ENCODE results near the gene APBA1. TPM values are rescaled to one million over a fixed set of nuclear protein-coding genes. Genes with fewer than 3 reads are reported as not detected.

Gene APBA1
- total and polyA plus RNA-seq, 10 donors: 0.41 to 28.2 (median 13.8) TPM

GRCh38 chr9:69380301-69380700 lies 291.9 kb downstream of the APBA1 start:
- Histone ChIP-seq H3K9me3 (no peaks in the 10 kb centered on the region), H3K4me1 (no peaks in the 10 kb centered on the region), H3K4me3 (no peak overlapping the region), H3K36me3 (no peaks in the 10 kb centered on the region), H3K27ac (no peak overlapping the region), H3K27me3 (replicated peaks in 1 of 7) (peaks cover 0 to 4% (median 0%) of the 10 kb centered on the region in 7 donors)
- intact Hi-C loops (cut with DNase I; ENCODE audit: low total_unique reads): no loop called here
- 68 to 84% (median 78%) methylated on average over 6 of the region's 6 CpGs for WGBS, 5 donors
- DNase-seq: no peak
- no peak for TF ChIP-seq POLR2A (IDR thresholded peaks at IDR 0.05)
- TF ChIP-seq, protein P1, sequence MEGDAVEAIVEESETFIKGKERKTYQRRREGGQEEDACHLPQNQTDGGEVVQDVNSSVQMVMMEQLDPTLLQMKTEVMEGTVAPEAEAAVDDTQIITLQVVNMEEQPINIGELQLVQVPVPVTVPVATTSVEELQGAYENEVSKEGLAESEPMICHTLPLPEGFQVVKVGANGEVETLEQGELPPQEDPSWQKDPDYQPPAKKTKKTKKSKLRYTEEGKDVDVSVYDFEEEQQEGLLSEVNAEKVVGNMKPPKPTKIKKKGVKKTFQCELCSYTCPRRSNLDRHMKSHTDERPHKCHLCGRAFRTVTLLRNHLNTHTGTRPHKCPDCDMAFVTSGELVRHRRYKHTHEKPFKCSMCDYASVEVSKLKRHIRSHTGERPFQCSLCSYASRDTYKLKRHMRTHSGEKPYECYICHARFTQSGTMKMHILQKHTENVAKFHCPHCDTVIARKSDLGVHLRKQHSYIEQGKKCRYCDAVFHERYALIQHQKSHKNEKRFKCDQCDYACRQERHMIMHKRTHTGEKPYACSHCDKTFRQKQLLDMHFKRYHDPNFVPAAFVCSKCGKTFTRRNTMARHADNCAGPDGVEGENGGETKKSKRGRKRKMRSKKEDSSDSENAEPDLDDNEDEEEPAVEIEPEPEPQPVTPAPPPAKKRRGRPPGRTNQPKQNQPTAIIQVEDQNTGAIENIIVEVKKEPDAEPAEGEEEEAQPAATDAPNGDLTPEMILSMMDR (IDR thresholded peaks at IDR 0.05 in 8 of 11, conservative IDR thresholded peaks at IDR 0.05 in 3 of 11): no peak
- TF ChIP-seq POLR2AphosphoS5 (IDR thresholded peaks at IDR 0.05): no peak

DNA sequence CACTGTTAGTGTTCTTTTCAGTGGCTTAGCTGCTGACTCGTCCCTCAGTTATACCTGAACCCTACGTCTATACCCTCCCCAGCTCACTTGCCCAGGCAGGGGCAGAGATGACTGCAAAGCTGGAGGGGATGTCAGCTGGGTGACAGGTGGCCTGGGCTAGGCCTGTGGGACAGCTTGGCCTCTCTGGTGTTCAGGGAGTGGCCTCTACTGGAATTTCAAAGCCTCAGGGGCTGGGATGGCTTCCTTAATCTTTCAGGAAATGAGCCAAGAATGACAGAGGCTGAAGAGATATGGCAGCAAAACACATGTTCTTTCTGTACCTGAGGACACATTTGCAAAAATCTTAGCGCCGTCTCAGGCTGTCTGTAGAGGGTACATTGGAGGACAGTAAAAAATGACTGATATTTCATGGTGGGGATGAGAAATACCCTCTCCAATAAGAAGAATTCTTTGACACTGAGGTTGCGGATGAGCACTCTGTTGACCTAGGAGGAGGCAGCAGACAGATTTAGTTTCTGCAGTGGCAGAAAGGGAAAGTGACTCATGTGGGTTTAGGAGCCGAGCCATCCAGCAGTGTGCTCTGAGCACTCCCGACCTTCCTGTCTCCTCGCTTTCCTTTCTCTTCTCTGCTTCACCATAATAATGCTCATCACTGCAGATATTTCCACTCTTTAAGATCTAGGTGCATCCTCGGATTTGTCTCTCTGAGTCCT lies 292.7 kb downstream of the APBA1 start:
- WGBS, 5 donors: 75 to 91% (median 82%) methylated on average over 9 of the region's 9 CpGs
- Histone ChIP-seq H3K4me1 (no peaks in the 10 kb centered on the region), H3K4me3 (no peak overlapping the region), H3K36me3 (no peaks in the 10 kb centered on the region), H3K9me3 (no peaks in the 10 kb centered on the region), H3K27me3 (replicated peaks in 1 of 7) (no peaks in the 10 kb centered on the region), H3K27ac (no peak overlapping the region)
- DNase-seq: no peak
- TF ChIP-seq POLR2A (IDR thresholded peaks at IDR 0.05) (no peak), POLR2AphosphoS5 (IDR thresholded peaks at IDR 0.05) (no peak)
- TF ChIP-seq, protein P1 (IDR thresholded peaks at IDR 0.05 in 8 of 11, conservative IDR thresholded peaks at IDR 0.05 in 3 of 11): no peak
- intact Hi-C loops (cut with DNase I; ENCODE audit: low total_unique reads): no loop called here

DNA sequence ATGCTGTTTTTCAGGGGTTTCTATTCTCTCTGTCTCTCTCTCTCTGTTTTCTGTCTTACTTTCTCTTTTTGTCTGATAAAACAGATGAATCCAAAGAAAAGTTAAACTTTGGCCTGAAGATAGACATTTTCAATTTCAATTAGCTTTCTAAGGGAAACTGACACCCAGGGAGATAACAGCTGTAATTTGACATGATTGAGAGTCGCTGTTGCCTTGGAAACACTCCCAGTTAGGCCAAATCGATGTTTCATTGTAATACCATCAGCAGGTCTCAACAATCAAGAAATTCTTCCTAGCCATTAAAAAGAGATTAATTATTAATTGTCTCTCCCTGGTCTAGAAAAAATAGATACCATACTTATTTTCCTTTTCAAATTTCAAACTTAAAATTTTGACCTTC lies 294.2 kb downstream of the APBA1 start:
- Histone ChIP-seq H3K36me3 (no peaks in the 10 kb centered on the region), H3K9me3 (no peaks in the 10 kb centered on the region), H3K27ac (no peak overlapping the region), H3K27me3 (replicated peaks in 1 of 7) (no peaks in the 10 kb centered on the region), H3K4me3 (no peak overlapping the region), H3K4me1 (no peaks in the 10 kb centered on the region)
- DNase-seq: no peak
- TF ChIP-seq POLR2AphosphoS5 (IDR thresholded peaks at IDR 0.05): no peak
- no peak for TF ChIP-seq POLR2A (IDR thresholded peaks at IDR 0.05)
- TF ChIP-seq, protein P1 (IDR thresholded peaks at IDR 0.05 in 8 of 11, conservative IDR thresholded peaks at IDR 0.05 in 3 of 11): no peak
- WGBS, 5 donors: 71 to 90% (median 84%) methylated on average over 2 of the region's 2 CpGs
- intact Hi-C loops (cut with DNase I; ENCODE audit: low total_unique reads): no loop called here

Other genes starting within 250 kb of the APBA1 start
- gene PTAR1, start 87.6 kb upstream of the APBA1 start, total RNA-seq: 100 to 1,000 TPM in 1 of 7 donors, 10 to 100 TPM in 6; 46.4 to 122 (median 59.2) TPM
- 1 to 10 TPM; 6.3 to 7.7 (median 6.5) TPM for gene PTAR1, start 87.6 kb upstream of the APBA1 start, polyA plus RNA-seq
- not detected for gene CFAP95, start 148.4 kb upstream of the APBA1 start, total RNA-seq
- not detected for gene CFAP95, start 148.4 kb upstream of the APBA1 start, polyA plus RNA-seq

All from spleen (tissue), 11 donors.